AG04449 (cell line): ENCODE measurements around the gene DIAPH1.

Experiments
- CTCF ChIA-PET: fragments of 350-600 bp; formaldehyde crosslinking; extraction: SDS; loops from one replicate; lab custom pipeline; 2021; ENCODE audit warnings: antibody characterized with exemption; lab: Yijun Ruan, JAX
- POLR2A ChIA-PET: fragments of 400-600, 350-600 bp; formaldehyde crosslinking; extraction: SDS; loops from one replicate; lab custom pipeline; 2020; ENCODE audit warnings: antibody characterized with exemption, inconsistent platforms; lab: Yijun Ruan, JAX
- DNase-seq: peaks from one replicate; pipeline ENCODE4 v3.0.0-alpha.2; 2010; ENCODE audit warnings: low read depth, low spot score
- H3K4me3 ChIP-seq: 2 replicates; pipeline ENCODE4 v1.5.1; 2011; ENCODE audit warnings: low read depth, mild to moderate bottlenecking, control low read depth, low read length
- TF ChIP-seq, protein P1 (sequence below): IDR thresholded peaks from one replicate; pipeline ENCODE4 v1.5.1; 2011; ENCODE audit warnings: mild to moderate bottlenecking, moderate library complexity, low read length, control low read depth, inconsistent platforms; ENCODE audit not compliant: insufficient read depth; ENCODE audit errors: missing control alignments

DIAPH1 gene

DNA sequence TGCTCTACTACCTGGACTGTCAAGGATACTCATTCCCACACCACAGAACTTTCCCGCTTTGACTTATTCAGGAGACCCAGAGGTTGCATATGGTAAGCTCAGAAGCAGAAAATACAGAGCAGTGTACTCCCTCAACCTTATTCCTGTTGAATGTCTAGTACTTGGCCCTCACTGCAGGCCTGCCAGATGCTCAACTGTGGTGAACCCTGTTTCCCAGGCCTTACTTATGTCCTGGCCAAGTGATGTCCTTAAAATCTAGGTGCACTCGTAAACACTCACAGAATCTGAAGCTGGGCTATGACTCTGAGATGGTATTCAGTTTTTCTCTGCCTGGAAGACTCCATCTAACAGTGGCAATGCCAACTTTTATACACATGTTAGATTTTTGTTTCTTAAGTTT, 21.0 kb downstream of the DIAPH1 start:
- no peak overlapping the region for H3K4me3 ChIP-seq
- ChIA-PET POLR2A (no interaction called here), CTCF (interaction anchor here (0.7 to 15.0 kb wide), 11 partner anchors 9 to 363 kb away, joined by 3 to 259 read pairs (median 8); partner anchors contain the start of gene DIAPH1)
- TF ChIP-seq, protein P1, sequence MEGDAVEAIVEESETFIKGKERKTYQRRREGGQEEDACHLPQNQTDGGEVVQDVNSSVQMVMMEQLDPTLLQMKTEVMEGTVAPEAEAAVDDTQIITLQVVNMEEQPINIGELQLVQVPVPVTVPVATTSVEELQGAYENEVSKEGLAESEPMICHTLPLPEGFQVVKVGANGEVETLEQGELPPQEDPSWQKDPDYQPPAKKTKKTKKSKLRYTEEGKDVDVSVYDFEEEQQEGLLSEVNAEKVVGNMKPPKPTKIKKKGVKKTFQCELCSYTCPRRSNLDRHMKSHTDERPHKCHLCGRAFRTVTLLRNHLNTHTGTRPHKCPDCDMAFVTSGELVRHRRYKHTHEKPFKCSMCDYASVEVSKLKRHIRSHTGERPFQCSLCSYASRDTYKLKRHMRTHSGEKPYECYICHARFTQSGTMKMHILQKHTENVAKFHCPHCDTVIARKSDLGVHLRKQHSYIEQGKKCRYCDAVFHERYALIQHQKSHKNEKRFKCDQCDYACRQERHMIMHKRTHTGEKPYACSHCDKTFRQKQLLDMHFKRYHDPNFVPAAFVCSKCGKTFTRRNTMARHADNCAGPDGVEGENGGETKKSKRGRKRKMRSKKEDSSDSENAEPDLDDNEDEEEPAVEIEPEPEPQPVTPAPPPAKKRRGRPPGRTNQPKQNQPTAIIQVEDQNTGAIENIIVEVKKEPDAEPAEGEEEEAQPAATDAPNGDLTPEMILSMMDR: no peak
- no peak for DNase-seq

DNA sequence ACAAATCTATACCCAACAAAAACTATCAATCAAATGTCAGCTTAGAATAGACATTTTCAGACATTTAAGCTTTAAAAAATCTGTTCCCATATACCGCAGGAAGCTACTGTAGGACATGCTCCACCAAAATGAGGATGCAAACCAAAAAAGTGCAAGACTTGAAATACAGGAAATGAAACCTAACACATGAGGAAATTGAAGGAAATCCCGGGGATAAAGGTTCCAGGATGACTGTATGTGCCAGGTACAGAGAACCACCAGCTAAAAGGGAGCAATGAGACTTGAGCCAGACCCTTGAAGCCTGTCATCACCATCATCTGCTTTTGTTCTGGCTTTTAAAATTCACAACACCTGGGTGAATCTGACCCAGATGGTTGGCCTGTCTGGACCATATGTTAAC, 21.4 kb downstream of the DIAPH1 start:
- no peak for DNase-seq
- ChIA-PET CTCF (interaction anchor here (0.6 to 15.0 kb wide), 9 partner anchors 10 to 364 kb away, joined by 3 to 259 read pairs (median 8); partner anchors contain the start of gene DIAPH1), POLR2A (no interaction called here)
- TF ChIP-seq, protein P1: no peak
- no peak overlapping the region for H3K4me3 ChIP-seq

DNA sequence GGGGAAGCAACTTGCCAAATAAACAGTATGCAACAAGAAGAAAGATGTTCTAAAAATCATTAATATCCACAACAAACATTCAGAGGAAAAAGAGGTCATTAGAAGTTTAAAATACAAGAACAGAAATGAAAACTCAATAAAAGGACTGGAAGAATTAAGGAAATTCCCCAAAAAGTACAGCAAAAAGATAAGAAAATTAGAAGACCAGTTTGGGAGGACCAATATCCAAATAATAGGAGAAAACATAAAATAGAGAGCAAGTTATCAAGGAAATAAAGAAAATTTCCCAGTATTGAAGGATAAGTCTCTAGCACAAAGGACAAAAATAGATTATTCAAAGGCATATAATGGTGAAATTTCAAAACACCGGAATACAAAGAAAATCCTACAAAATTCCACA, 21.9 kb downstream of the DIAPH1 start:
- ChIA-PET POLR2A (no interaction called here), CTCF (interaction anchor here (0.6 to 15.0 kb wide), 8 partner anchors 10 to 364 kb away, joined by 3 to 259 read pairs (median 7); partner anchors contain the start of gene DIAPH1)
- TF ChIP-seq, protein P1: no peak
- H3K4me3 ChIP-seq: no peak overlapping the region
- DNase-seq: no peak

DNA sequence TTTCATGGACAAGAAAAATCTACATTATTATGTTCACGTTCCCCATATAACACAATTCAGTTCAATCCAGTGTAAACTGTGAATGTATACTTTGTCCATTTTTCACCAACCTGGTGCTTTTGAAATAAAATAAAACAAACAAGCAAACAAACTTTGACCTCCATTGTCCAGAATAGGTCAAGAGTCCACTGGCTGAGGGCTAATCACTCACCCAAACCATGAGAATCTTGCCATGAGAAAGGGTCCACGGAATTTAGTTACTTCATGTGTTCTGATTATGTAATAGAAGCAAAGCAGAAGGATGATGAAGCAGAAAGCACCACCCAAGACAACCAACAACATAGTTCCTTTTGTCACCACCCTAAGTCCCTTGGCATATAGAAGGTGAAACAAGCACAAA, 28.7 kb downstream of the DIAPH1 start:
- TF ChIP-seq, protein P1: no peak
- POLR2A ChIA-PET: no interaction called here
- CTCF ChIA-PET: interaction anchor here (0.8 to 9.5 kb wide), 8 partner anchors 8 to 52 kb away, joined by 3 to 413 read pairs (median 20); partner anchors contain the start of gene DIAPH1
- no peak for DNase-seq
- H3K4me3 ChIP-seq: no peak overlapping the region

DNA sequence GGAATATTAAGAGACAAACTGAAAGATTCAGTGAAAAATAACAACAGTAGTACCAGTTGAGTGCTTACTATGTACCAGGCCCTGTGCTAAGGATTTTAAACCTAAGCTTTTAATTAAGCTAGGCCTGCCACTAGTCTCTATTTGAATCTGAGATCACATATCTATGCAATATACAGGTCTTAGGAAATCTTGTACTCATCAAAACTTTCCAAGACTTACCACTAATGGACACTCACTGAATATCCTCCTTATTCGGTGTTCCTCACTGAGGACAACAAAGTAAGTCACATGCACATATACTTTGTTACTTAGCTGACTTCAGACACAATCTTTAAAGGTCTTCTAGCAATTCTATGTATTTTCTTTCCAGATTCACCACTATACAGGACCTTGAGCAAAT, 32.6 kb downstream of the DIAPH1 start:
- TF ChIP-seq, protein P1: no peak
- no peak for DNase-seq
- ChIA-PET POLR2A (no interaction called here), CTCF (interaction anchor here (0.8 to 9.5 kb wide), 4 partner anchors 11 to 33 kb away, joined by 4 to 413 read pairs (median 12); partner anchors contain the start of gene DIAPH1)
- no peak overlapping the region for H3K4me3 ChIP-seq

DNA sequence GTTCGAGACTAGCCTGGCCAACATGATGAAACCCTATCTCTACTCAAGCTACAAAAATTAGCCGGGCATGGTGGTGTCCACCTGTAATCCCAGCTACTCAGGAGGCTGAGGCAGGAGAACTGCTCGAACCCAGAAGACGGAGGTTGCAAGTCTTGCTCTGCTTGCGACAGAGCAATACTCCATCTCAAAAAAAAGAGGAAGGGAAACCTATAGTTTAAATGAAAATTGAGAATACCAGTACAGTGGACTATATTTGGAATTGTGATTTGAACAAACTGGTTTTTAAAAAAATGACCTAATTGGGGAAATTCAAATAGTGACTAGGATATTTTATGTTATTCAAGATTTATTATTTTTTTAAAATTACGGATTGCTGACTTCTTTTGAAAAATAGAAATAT, 33.2 kb downstream of the DIAPH1 start:
- ChIA-PET CTCF (interaction anchor here (0.9 to 9.5 kb wide), 5 partner anchors 11 to 34 kb away, joined by 3 to 413 read pairs (median 6); partner anchors contain the start of gene DIAPH1), POLR2A (no interaction called here)
- DNase-seq: no peak
- no peak overlapping the region for H3K4me3 ChIP-seq
- TF ChIP-seq, protein P1: no peak
